Measurements from ENCODE around the gene RUFY2.

The RUFY2 gene

DNA sequence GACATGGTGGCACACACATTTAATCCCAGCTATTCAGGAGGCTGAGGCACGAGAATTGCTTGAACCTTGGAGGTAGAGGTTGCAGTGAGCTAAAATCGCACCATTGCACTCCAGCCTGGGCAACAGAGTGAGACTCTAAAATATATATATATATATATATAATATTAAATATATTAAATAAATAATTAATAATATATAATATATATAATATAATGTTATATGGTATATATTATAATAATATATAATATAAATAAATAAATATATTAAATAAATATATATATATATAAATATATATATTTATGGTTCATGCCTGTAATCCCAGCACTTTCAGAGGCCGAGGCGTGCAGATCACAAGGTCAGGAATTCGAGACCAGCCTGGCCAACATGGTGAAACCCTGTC lies 40.5 kb downstream of the RUFY2 start:
- Histone ChIP-seq H3K27ac (ENCODE audit: low read depth in 2 of 2, low read length in 2 of 2) (no peak overlapping the region), H3K4me1 (ENCODE audit: control insufficient read depth in 2 of 2, insufficient read depth in 2 of 2, low read length in 2 of 2) (no peaks in the 10 kb centered on the region), H3K9ac (ENCODE audit: low read depth in 1 of 2, low read length in 2 of 2) (no peak overlapping the region), H3K36me3 (ENCODE audit: control insufficient read depth in 2 of 2, insufficient read depth in 2 of 2, low read length in 2 of 2) (peaks cover 12 to 18% of the 10 kb centered on the region in 2 donors), H3K27me3 (ENCODE audit: control insufficient read depth in 2 of 2, insufficient read depth in 2 of 2, low read length in 2 of 2) (no peaks in the 10 kb centered on the region), H3K4me3 (ENCODE audit: low read length in 2 of 2) (no peak overlapping the region), H3K9me3 (ENCODE audit: control insufficient read depth in 2 of 2, low read length in 2 of 2) (no peaks in the 10 kb centered on the region)

DNA sequence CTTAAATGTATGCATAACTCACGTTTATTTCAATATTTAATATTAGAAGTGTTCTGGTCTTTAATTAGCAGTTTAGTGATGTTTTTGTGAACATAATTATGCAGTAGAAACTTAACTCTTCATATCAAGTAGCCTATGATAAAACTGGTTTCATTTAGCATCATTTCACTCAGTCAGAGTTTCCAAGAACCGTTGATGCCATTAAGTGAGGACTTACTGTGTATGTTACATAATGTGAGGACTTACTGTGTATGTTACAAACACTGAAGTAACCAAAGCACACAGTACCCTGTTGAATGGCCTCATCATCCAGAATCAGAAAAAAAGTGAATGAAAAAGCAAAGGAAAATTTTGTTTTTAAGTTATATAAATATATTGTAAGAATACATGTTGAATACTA lies 41.5 kb downstream of the RUFY2 start:
- Histone ChIP-seq H3K9me3 (ENCODE audit: control insufficient read depth in 2 of 2, low read length in 2 of 2) (no peaks in the 10 kb centered on the region), H3K27me3 (ENCODE audit: control insufficient read depth in 2 of 2, insufficient read depth in 2 of 2, low read length in 2 of 2) (no peaks in the 10 kb centered on the region), H3K4me1 (ENCODE audit: control insufficient read depth in 2 of 2, insufficient read depth in 2 of 2, low read length in 2 of 2) (no peaks in the 10 kb centered on the region), H3K9ac (ENCODE audit: low read depth in 1 of 2, low read length in 2 of 2) (no peak overlapping the region), H3K4me3 (ENCODE audit: low read length in 2 of 2) (no peak overlapping the region), H3K36me3 (ENCODE audit: control insufficient read depth in 2 of 2, insufficient read depth in 2 of 2, low read length in 2 of 2) (peaks cover 12 to 24% of the 10 kb centered on the region in 2 donors), H3K27ac (ENCODE audit: low read depth in 2 of 2, low read length in 2 of 2) (no peak overlapping the region)

DNA sequence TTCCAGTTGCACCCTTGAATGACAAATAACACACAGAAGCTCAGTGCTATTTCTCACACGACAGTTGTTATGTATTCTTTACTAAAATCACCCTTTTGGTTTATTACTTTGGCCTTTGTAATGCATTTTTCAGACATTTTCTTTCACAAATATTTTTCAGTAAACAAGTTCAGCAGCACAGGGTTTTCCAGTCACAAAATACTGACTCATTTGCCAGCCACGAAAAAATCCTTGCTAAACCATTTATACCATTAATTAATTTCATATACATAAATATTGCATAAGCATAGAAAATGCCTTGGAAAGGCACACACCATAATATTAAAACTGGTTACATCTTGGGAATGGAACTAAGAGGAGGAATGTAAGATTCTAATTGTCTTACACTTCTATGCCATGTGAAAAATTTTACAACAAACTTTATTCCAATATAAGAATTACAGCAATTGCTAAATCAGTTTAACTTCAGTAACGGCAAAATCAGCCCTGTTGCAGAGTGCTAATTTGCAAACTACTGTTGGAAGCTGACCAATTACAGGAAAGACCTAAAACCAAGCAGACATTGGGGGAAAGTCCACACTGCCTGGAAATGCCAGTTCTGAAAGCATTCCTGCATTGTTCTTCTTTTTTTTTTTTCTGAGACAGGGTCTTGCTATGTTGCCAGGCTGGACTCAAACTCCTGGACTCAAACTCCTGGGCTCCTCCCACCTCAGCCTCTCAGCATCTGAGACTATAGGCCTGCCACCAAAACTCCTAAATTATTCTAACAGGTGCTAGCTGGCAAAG lies 42.8 kb downstream of the RUFY2 start:
- Histone ChIP-seq H3K4me3 (ENCODE audit: low read length in 2 of 2) (no peak overlapping the region), H3K9ac (ENCODE audit: low read depth in 1 of 2, low read length in 2 of 2) (no peak overlapping the region), H3K27me3 (ENCODE audit: control insufficient read depth in 2 of 2, insufficient read depth in 2 of 2, low read length in 2 of 2) (no peaks in the 10 kb centered on the region), H3K4me1 (ENCODE audit: control insufficient read depth in 2 of 2, insufficient read depth in 2 of 2, low read length in 2 of 2) (no peaks in the 10 kb centered on the region), H3K36me3 (ENCODE audit: control insufficient read depth in 2 of 2, insufficient read depth in 2 of 2, low read length in 2 of 2) (peaks cover 12 to 24% of the 10 kb centered on the region in 2 donors), H3K27ac (ENCODE audit: low read depth in 2 of 2, low read length in 2 of 2) (no peak overlapping the region), H3K9me3 (ENCODE audit: control insufficient read depth in 2 of 2, low read length in 2 of 2) (no peaks in the 10 kb centered on the region)

DNA sequence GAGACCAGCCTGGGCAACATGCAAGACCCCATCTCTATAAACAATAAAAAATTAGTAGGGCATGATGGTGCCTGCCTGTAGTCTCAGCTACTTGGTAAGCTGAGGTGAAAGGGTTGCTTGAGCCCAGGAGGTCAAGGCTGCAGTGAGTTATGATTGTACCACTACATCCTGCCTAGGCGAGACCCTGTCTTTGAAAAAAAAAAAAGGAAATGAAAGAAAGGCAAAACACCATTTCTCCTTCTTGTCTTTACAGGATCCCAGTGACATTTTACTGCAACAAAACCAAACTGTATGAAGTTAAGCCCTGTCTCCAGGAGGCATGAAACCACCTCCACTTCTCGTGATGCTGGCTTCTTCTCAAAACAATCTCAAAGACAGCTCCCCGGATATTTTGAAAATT lies 44.5 kb downstream of the RUFY2 start:
- H3K27ac ChIP-seq (ENCODE audit: low read depth in 2 of 2, low read length in 2 of 2), result no peak overlapping the region
- no peak overlapping the region for H3K9ac ChIP-seq (ENCODE audit: low read depth in 1 of 2, low read length in 2 of 2)
- no peak overlapping the region for H3K4me3 ChIP-seq (ENCODE audit: low read length in 2 of 2)
- H3K4me1 ChIP-seq (ENCODE audit: control insufficient read depth in 2 of 2, insufficient read depth in 2 of 2, low read length in 2 of 2), result no peaks in the 10 kb centered on the region
- peaks cover 12 to 29% of the 10 kb centered on the region in 2 donors for H3K36me3 ChIP-seq (ENCODE audit: control insufficient read depth in 2 of 2, insufficient read depth in 2 of 2, low read length in 2 of 2)
- no peaks in the 10 kb centered on the region for H3K27me3 ChIP-seq (ENCODE audit: control insufficient read depth in 2 of 2, insufficient read depth in 2 of 2, low read length in 2 of 2)
- H3K9me3 ChIP-seq (ENCODE audit: control insufficient read depth in 2 of 2, low read length in 2 of 2), result no peaks in the 10 kb centered on the region

DNA sequence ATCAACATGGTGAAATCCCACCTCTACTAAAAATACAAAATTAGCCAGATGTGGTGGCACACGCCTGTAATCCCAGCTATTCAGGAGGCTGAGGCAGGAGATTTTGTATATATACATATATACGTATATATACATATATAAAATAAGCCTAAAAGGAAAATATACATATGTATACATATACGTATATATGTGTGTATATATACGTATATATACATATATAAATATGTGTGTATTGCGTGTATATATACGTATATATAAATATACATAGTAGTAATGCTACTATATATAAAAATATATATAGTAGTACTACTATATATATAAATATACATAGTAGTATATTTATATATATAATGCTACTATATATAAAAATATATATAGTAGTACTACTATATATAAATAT lies 47.9 kb downstream of the RUFY2 start:
- H3K36me3 ChIP-seq (ENCODE audit: control insufficient read depth in 2 of 2, insufficient read depth in 2 of 2, low read length in 2 of 2), result peaks cover 8 to 23% of the 10 kb centered on the region in 2 donors
- H3K4me1 ChIP-seq (ENCODE audit: control insufficient read depth in 2 of 2, insufficient read depth in 2 of 2, low read length in 2 of 2), result no peaks in the 10 kb centered on the region
- no peak overlapping the region for H3K9ac ChIP-seq (ENCODE audit: low read depth in 1 of 2, low read length in 2 of 2)
- H3K27me3 ChIP-seq (ENCODE audit: control insufficient read depth in 2 of 2, insufficient read depth in 2 of 2, low read length in 2 of 2), result no peaks in the 10 kb centered on the region
- no peak overlapping the region for H3K27ac ChIP-seq (ENCODE audit: low read depth in 2 of 2, low read length in 2 of 2)
- H3K9me3 ChIP-seq (ENCODE audit: control insufficient read depth in 2 of 2, low read length in 2 of 2), result no peaks in the 10 kb centered on the region
- no peak overlapping the region for H3K4me3 ChIP-seq (ENCODE audit: low read length in 2 of 2)

DNA sequence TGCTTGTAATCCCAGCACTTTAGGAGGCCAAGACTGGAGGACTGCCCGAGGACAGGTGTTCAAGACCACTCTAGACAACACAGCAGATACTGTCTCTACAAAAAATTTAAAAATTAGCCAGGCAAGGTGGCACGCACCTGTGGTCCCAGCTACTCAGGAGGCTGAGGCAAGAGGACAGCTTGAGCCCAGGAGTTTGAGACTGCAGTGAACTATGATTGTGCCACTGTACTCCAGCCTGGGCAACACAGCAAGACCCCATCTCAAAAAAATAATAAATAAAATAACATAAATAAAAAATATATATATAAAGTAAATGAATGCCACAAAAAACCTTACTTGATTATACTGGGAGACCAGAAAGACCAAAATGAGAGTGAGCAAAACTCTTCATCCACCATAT lies 53.5 kb downstream of the RUFY2 start:
- H3K9me3 ChIP-seq (ENCODE audit: control insufficient read depth in 2 of 2, low read length in 2 of 2), result no peaks in the 10 kb centered on the region
- H3K36me3 ChIP-seq (ENCODE audit: control insufficient read depth in 2 of 2, insufficient read depth in 2 of 2, low read length in 2 of 2), result peaks cover 7 to 10% of the 10 kb centered on the region in 2 donors
- no peak overlapping the region for H3K4me3 ChIP-seq (ENCODE audit: low read length in 2 of 2)
- H3K27ac ChIP-seq (ENCODE audit: low read depth in 2 of 2, low read length in 2 of 2), result no peak overlapping the region
- H3K9ac ChIP-seq (ENCODE audit: low read depth in 1 of 2, low read length in 2 of 2), result no peak overlapping the region
- no peaks in the 10 kb centered on the region for H3K27me3 ChIP-seq (ENCODE audit: control insufficient read depth in 2 of 2, insufficient read depth in 2 of 2, low read length in 2 of 2)
- H3K4me1 ChIP-seq (ENCODE audit: control insufficient read depth in 2 of 2, insufficient read depth in 2 of 2, low read length in 2 of 2), result no peaks in the 10 kb centered on the region

DNA sequence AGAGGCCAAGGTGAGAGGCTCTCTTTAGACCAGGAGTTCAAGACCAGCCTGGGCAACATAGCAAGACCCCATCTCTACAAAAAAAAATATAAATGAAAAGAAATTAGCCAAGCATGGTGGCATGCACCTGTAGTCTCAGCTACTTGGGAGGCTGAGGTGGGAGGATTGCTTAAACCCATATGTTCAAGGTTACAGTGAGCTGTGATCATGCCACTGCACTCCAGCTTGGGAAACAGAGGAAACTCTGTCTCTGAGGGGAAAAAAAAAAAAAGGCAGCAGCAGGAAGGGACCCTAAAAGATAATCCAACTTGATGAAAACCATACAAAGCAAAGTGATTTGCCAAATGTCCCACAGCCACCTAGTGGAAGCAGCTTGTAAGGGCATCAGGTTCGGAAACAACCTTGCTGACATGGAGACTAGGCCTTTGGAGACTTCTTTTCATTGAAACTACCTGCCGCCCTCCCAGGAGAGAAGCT lies 58.8 kb downstream of the RUFY2 start:
- H3K9ac ChIP-seq (ENCODE audit: low read depth in 1 of 2, low read length in 2 of 2), result no peak overlapping the region
- no peak overlapping the region for H3K4me3 ChIP-seq (ENCODE audit: low read length in 2 of 2)
- H3K4me1 ChIP-seq (ENCODE audit: control insufficient read depth in 2 of 2, insufficient read depth in 2 of 2, low read length in 2 of 2), result no peaks in the 10 kb centered on the region
- H3K27me3 ChIP-seq (ENCODE audit: control insufficient read depth in 2 of 2, insufficient read depth in 2 of 2, low read length in 2 of 2), result no peaks in the 10 kb centered on the region
- H3K27ac ChIP-seq (ENCODE audit: low read depth in 2 of 2, low read length in 2 of 2), result no peak overlapping the region
- peaks cover 30 to 33% of the 10 kb centered on the region in 2 donors for H3K36me3 ChIP-seq (ENCODE audit: control insufficient read depth in 2 of 2, insufficient read depth in 2 of 2, low read length in 2 of 2)
- H3K9me3 ChIP-seq (ENCODE audit: control insufficient read depth in 2 of 2, low read length in 2 of 2), result no peaks in the 10 kb centered on the region

DNA sequence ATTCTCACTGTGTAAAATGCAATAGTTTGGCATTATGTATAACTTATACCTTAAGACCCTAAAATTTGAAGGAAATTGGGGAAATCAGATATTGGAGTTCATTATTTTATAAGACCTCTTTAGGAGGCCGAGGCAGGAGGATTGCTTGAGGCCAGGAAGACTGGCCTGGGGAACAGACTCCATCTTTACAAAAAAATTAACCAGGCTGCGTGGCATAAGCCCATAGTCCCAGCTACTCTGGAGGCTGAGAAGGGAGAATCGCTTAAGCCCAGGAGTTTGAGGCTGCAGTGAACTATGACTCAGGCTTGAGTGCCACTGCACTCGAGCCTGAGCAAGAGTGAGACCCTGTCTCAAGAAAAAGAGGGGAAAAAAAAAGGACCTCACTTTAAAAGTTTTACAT lies 60.3 kb downstream of the RUFY2 start:
- no peak overlapping the region for H3K4me3 ChIP-seq (ENCODE audit: low read length in 2 of 2)
- H3K27me3 ChIP-seq (ENCODE audit: control insufficient read depth in 2 of 2, insufficient read depth in 2 of 2, low read length in 2 of 2), result no peaks in the 10 kb centered on the region
- H3K9ac ChIP-seq (ENCODE audit: low read depth in 1 of 2, low read length in 2 of 2), result no peak overlapping the region
- peaks cover 38 to 43% of the 10 kb centered on the region in 2 donors for H3K36me3 ChIP-seq (ENCODE audit: control insufficient read depth in 2 of 2, insufficient read depth in 2 of 2, low read length in 2 of 2)
- H3K4me1 ChIP-seq (ENCODE audit: control insufficient read depth in 2 of 2, insufficient read depth in 2 of 2, low read length in 2 of 2), result no peaks in the 10 kb centered on the region
- H3K27ac ChIP-seq (ENCODE audit: low read depth in 2 of 2, low read length in 2 of 2), result no peak overlapping the region
- no peaks in the 10 kb centered on the region for H3K9me3 ChIP-seq (ENCODE audit: control insufficient read depth in 2 of 2, low read length in 2 of 2)

DNA sequence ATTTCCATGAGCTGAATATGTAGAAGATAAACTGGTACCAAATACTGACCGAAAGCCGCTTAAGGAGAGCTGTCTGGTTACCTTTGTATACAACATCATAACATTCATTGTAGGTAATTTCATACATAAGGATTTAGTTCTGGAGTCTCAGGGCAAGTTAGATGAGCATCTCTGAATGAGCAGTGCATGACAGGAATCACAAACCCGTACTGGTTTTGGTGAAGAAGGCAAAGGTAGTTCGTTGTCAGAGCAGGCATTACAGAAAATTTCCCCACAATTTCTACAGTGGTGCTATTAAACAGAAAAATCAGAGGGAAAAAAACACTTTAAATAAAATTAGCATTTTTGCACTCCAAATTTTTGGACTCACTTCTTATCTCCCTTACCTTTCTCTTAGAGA lies 61.5 kb downstream of the RUFY2 start:
- H3K4me3 ChIP-seq (ENCODE audit: low read length in 2 of 2), result no peak overlapping the region
- H3K9me3 ChIP-seq (ENCODE audit: control insufficient read depth in 2 of 2, low read length in 2 of 2), result no peaks in the 10 kb centered on the region
- H3K27ac ChIP-seq (ENCODE audit: low read depth in 2 of 2, low read length in 2 of 2), result no peak overlapping the region
- no peak overlapping the region for H3K9ac ChIP-seq (ENCODE audit: low read depth in 1 of 2, low read length in 2 of 2)
- H3K36me3 ChIP-seq (ENCODE audit: control insufficient read depth in 2 of 2, insufficient read depth in 2 of 2, low read length in 2 of 2), result peaks cover 50 to 54% of the 10 kb centered on the region in 2 donors
- no peaks in the 10 kb centered on the region for H3K27me3 ChIP-seq (ENCODE audit: control insufficient read depth in 2 of 2, insufficient read depth in 2 of 2, low read length in 2 of 2)
- H3K4me1 ChIP-seq (ENCODE audit: control insufficient read depth in 2 of 2, insufficient read depth in 2 of 2, low read length in 2 of 2), result no peaks in the 10 kb centered on the region

DNA sequence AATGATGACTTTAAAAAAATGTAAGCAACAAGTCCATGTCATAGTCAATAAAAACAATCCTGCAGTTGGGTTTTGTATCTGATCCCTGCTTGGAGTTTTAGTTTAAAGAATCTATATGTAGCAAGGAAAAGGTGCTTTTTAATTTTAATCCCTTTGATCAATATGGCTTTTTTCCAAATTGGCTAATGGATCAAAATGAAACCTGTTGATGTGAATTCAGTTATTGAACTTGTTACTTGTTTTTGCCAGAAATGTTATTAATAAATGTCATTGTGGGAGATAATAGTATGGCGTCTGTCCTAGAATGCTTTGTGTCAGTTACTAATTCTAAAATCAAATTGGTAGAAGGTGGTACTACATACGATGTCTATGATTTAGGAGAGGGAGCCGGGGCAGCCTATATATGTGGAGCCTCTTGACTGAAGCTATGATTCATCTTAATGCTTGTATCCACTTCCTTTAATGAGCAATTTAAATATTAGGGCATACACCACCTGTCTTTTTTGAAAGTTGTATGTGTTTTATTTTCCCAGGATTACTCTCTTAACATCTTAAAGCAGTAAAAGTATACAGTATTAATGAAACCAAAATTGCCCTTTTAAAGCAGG lies 64.1 kb downstream of the RUFY2 start:
- Histone ChIP-seq H3K27me3 (ENCODE audit: control insufficient read depth in 2 of 2, insufficient read depth in 2 of 2, low read length in 2 of 2) (no peaks in the 10 kb centered on the region), H3K4me1 (ENCODE audit: control insufficient read depth in 2 of 2, insufficient read depth in 2 of 2, low read length in 2 of 2) (no peaks in the 10 kb centered on the region), H3K9me3 (ENCODE audit: control insufficient read depth in 2 of 2, low read length in 2 of 2) (no peaks in the 10 kb centered on the region), H3K36me3 (ENCODE audit: control insufficient read depth in 2 of 2, insufficient read depth in 2 of 2, low read length in 2 of 2) (peaks cover 74 to 78% of the 10 kb centered on the region in 2 donors), H3K27ac (ENCODE audit: low read depth in 2 of 2, low read length in 2 of 2) (no peak overlapping the region), H3K4me3 (ENCODE audit: low read length in 2 of 2) (no peak overlapping the region), H3K9ac (ENCODE audit: low read depth in 1 of 2, low read length in 2 of 2) (no peak overlapping the region)
